Peyer's patch (tissue), 4 donors: ENCODE measurements around the gene NR1D1.

Experiments
- POLR2A ChIP-seq, 2 donors: fragments of 450-650 bp; IDR thresholded peaks; one replicate each; pipeline ENCODE4 v1.5.1; 2017; ENCODE audit warnings: antibody characterized with exemption in 2 of 2, mild to moderate bottlenecking in 2 of 2, moderate library complexity in 2 of 2
- TF ChIP-seq, protein P1 (sequence below), 6 experiments: fragments of 450-650 bp in 4 of 6; fragments of 200-600 bp in 2 of 6; sonication (generic) in 1 of 6; IDR thresholded peaks; one replicate each; pipeline ENCODE4 v1.5.1; 2017 to 2019; ENCODE audit warnings: antibody characterized with exemption in 6 of 6, mild to moderate bottlenecking in 3 of 6, moderate library complexity in 1 of 6

DNA sequence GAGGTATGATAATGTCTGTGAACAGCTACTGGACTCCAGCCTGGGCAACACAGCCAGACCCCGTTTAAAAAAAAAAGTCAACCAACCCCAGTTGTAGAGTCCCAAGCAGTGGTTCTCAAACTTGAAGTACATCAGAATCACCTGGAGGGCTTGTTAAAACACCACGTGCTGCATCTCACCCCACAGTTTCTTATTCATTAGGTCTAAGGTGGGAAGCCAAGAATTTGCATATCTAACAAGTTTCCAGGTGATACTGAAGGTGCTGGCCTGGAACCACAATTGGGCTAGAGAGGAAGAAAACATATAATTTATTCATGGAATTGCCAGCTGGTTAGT, 14.7 kb upstream of the NR1D1 start:
- TF ChIP-seq, protein P1, sequence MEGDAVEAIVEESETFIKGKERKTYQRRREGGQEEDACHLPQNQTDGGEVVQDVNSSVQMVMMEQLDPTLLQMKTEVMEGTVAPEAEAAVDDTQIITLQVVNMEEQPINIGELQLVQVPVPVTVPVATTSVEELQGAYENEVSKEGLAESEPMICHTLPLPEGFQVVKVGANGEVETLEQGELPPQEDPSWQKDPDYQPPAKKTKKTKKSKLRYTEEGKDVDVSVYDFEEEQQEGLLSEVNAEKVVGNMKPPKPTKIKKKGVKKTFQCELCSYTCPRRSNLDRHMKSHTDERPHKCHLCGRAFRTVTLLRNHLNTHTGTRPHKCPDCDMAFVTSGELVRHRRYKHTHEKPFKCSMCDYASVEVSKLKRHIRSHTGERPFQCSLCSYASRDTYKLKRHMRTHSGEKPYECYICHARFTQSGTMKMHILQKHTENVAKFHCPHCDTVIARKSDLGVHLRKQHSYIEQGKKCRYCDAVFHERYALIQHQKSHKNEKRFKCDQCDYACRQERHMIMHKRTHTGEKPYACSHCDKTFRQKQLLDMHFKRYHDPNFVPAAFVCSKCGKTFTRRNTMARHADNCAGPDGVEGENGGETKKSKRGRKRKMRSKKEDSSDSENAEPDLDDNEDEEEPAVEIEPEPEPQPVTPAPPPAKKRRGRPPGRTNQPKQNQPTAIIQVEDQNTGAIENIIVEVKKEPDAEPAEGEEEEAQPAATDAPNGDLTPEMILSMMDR (IDR thresholded peaks at IDR 0.05): no peak
- no peak for TF ChIP-seq POLR2A (IDR thresholded peaks at IDR 0.05)
